Effector memory CD4-positive, alpha-beta T cell (primary cell): ENCODE measurements around the gene LAP3.

Experiments used
- DNase-seq, 3 donors: peaks; one replicate each; pipeline ENCODE4 v3.0.0-alpha.2; 2020
- H3K27ac ChIP-seq: 2 replicates; pipeline ENCODE4 v1.7.0; 2013; ENCODE audit warnings: mild to moderate bottlenecking, low read length, moderate library complexity; ENCODE audit not compliant: insufficient read depth, poor library complexity, severe bottlenecking
- H3K27me3 ChIP-seq: replicated peaks from 2 replicates; pipeline ENCODE4 v1.7.0; 2013; ENCODE audit warnings: mild to moderate bottlenecking, low read length; ENCODE audit not compliant: insufficient read depth, control insufficient read depth, poor library complexity, severe bottlenecking
- H3K36me3 ChIP-seq: 2 replicates; pipeline ENCODE4 v1.7.0; 2013; ENCODE audit warnings: mild to moderate bottlenecking, low read length, moderate library complexity; ENCODE audit not compliant: control insufficient read depth, insufficient read depth
- H3K4me1 ChIP-seq: 2 replicates; pipeline ENCODE4 v1.7.0; 2013; ENCODE audit warnings: low read length, mild to moderate bottlenecking; ENCODE audit not compliant: control insufficient read depth, insufficient read depth, poor library complexity, severe bottlenecking
- H3K4me3 ChIP-seq: 2 replicates; pipeline ENCODE4 v1.7.0; 2013; ENCODE audit warnings: low read length, low read depth, mild to moderate bottlenecking; ENCODE audit not compliant: insufficient read depth, poor library complexity, severe bottlenecking
- H3K9me3 ChIP-seq: 2 replicates; pipeline ENCODE4 v1.7.0; 2013; ENCODE audit warnings: mild to moderate bottlenecking, low read length, moderate library complexity; ENCODE audit not compliant: control insufficient read depth

The LAP3 gene

DNA sequence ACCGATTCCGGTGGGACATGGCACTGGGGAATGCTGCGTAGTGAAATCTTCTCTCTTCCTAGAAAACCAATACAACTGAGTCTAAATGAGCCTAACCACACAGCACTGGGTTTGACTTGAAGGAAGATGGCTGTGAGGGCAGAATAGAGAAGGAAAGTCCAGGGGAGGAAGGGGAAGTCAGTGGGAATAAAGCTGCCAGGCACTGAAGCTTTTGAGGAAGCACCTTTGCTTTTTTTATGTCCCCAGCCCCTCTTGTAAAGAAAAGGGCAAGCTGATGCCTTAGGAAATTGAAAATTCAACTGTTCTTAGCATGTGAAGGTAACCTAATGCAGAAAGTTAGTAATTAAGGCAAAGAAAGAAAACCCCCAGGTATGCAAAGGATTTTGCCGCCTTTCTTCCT lies 58.1 kb downstream of the LAP3 start:
- DNase-seq: no peak
- Histone ChIP-seq H3K36me3 (peaks cover 27% of the 10 kb centered on the region), H3K4me1 (peaks cover 3% of the 10 kb centered on the region), H3K27me3 (no peaks in the 10 kb centered on the region), H3K9me3 (no peaks in the 10 kb centered on the region), H3K4me3 (no peak overlapping the region), H3K27ac (no peak overlapping the region)

GRCh38 chr4:17636341-17636695 lies 59.3 kb downstream of the LAP3 start:
- Histone ChIP-seq H3K9me3 (no peaks in the 10 kb centered on the region), H3K36me3 (peaks cover 19% of the 10 kb centered on the region), H3K4me3 (no peak overlapping the region), H3K4me1 (peaks cover 3% of the 10 kb centered on the region), H3K27ac (no peak overlapping the region), H3K27me3 (no peaks in the 10 kb centered on the region)
- DNase-seq: no peak

DNA sequence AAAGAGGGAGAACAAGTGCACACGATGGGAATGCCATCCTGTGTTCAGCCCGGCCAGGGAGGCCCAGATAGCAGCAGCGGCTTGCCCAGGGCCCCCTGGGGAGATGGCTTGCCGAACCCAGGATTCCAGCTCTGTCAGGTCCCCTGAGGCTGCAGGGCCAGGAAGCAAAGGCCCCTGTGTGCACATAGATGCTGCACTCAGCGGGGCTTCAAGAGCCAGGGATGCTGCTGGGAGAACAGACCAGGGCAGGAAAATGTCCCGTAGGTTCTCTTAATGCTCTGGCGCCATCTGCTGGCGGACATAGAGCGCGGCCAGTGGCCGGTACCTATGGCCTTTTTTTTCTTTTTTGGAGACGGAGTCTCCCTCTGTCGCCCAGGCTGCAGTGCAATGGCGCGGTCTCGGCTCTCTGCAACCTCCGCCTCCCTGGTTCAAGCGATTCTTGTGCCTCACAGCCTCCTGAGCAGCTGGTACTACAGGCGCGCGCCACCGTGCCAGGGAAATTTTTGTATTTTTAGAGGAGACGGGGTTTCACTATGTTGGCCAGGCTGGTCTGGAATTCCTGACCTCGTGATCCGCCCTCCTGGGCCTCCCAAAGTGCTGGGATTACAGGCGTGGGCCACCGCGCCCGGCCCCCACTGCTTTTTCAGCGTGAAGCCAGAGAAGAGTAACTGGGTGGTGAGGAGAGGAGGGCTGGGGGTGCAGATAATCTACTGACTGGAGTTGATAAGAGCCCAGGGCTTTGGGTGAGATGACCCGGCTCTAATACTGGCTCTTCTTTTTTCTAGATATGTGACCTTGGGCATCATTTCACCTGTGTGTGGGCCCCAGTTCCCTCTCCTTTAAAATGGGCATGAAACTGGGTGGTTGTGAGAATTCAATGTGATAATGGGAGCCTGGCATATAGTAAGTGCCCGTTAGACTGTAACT lies 60.0 kb downstream of the LAP3 start:
- Histone ChIP-seq H3K9me3 (no peaks in the 10 kb centered on the region), H3K4me1 (peaks cover 3% of the 10 kb centered on the region), H3K27me3 (no peaks in the 10 kb centered on the region), H3K27ac (no peak overlapping the region), H3K36me3 (peaks cover 14% of the 10 kb centered on the region), H3K4me3 (no peak overlapping the region)
- peak; percentile 39 to 57 (median 47) for DNase-seq

DNA sequence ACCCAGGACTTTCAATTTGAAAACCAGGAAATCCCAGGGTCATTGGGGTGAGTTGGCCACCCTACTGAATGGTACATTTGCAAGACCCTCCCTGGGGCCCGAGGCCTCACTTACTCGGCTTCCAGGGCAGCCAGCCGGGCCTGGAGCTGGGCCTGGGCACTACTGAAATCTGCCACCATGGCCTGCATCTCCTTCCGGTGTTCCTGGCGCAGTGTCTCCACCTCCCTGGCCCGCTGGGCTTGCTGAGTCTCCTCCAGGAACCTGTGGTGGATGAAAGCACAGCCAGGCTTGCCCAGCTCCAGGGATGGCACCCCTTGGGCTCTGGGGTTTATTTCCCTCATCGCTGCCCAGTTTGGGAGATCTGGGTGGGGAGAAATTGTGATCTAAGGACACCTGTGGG lies 62.1 kb downstream of the LAP3 start:
- Histone ChIP-seq H3K27ac (no peak overlapping the region), H3K4me3 (no peak overlapping the region), H3K27me3 (no peaks in the 10 kb centered on the region), H3K4me1 (peaks cover 3% of the 10 kb centered on the region), H3K36me3 (no peaks in the 10 kb centered on the region), H3K9me3 (no peaks in the 10 kb centered on the region)
- DNase-seq: no peak

DNA sequence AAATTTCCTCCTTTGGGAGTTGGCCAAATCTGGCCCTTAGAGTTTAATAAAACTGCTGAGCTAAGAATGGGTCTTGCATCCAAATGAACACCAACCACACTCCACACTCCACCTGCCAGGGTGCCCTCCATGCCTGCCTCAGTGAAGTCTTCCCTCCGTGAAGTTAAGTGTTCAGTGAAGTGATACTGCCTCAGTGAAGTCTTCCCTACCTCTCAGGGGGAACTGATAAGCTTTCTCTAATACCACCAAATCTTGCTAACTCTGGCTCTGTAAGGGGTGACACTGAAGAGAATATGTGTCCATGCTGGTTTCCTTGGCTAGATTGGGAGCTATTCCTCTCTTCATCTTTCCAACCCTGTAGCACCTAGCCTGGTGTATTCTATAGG lies 65.4 kb downstream of the LAP3 start:
- H3K36me3 ChIP-seq: no peaks in the 10 kb centered on the region
- no peak overlapping the region for H3K4me3 ChIP-seq
- DNase-seq: no peak
- no peak overlapping the region for H3K27ac ChIP-seq
- no peaks in the 10 kb centered on the region for H3K27me3 ChIP-seq
- H3K9me3 ChIP-seq: no peaks in the 10 kb centered on the region
- H3K4me1 ChIP-seq: no peaks in the 10 kb centered on the region

GRCh38 chr4:17646693-17647092 lies 69.7 kb downstream of the LAP3 start:
- Histone ChIP-seq H3K27me3 (no peaks in the 10 kb centered on the region), H3K4me1 (no peaks in the 10 kb centered on the region), H3K36me3 (no peaks in the 10 kb centered on the region), H3K4me3 (no peak overlapping the region), H3K9me3 (no peaks in the 10 kb centered on the region), H3K27ac (no peak overlapping the region)
- no peak for DNase-seq

DNA sequence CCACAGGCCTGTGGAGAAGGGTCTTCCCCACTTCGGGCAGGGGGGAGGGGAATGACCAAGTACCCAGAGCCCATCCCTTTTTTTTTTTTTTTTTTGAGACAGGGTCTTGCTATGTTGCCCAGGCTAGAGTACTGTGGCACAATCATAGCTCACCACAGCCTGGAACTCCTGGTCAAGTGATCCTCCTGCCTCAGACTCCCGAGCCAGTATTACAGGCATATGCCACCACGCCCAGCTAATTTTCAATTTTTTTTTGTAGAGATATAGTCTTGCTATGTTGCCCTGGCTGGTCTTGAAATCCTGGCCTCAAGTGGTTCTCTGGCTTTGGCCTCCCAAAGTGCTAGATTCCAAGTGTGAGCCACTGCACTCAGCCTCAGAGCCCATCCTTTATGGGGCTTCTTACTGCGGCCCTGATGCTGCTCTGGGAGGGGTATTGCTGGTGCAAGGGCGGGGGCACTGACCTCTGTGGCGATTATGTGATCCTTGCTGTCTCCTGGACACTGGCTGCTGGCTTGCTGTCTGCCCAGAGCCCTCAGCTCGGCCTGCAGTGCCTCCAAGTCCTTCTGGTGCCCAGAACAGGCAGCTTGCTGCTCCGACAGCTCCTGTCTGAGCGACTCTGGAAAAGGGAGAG lies 70.3 kb downstream of the LAP3 start:
- no peaks in the 10 kb centered on the region for H3K4me1 ChIP-seq
- no peaks in the 10 kb centered on the region for H3K9me3 ChIP-seq
- no peak for DNase-seq
- no peak overlapping the region for H3K27ac ChIP-seq
- no peak overlapping the region for H3K4me3 ChIP-seq
- H3K27me3 ChIP-seq: no peaks in the 10 kb centered on the region
- no peaks in the 10 kb centered on the region for H3K36me3 ChIP-seq

- no peak overlapping the region for H3K4me3 ChIP-seq
- H3K27me3 ChIP-seq: no peaks in the 10 kb centered on the region
- no peaks in the 10 kb centered on the region for H3K4me1 ChIP-seq
- DNase-seq: no peak
- H3K36me3 ChIP-seq: no peaks in the 10 kb centered on the region
- H3K27ac ChIP-seq: no peak overlapping the region
- no peaks in the 10 kb centered on the region for H3K9me3 ChIP-seq
Observed at GRCh38 chr4:17647927-17648326, 70.9 kb downstream of the LAP3 start.

- DNase-seq: no peak
- no peaks in the 10 kb centered on the region for H3K36me3 ChIP-seq
Observed at GRCh38 chr4:17650406-17650805, 73.4 kb downstream of the LAP3 start.

DNA sequence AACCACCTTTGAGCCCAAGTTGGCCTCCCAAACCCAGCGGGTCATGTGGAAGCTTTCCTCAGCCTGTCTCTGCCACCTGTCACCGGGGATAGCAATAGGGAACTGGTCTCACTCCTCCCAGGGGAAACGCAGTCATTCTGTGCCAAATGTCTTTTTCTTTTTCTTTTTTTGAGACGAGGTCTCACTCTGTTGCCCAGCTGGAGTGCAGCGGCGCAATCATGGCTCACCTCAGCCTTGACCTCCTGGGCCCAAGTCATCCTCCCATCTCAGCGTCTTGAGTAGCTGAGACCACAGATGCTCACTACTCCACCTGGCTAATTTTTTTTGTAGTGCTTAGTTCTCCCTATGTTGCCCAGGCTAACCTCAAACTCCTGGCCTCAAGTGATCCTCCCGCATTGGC lies 77.7 kb downstream of the LAP3 start:
- no peak overlapping the region for H3K27ac ChIP-seq
- H3K4me1 ChIP-seq: no peaks in the 10 kb centered on the region
- no peaks in the 10 kb centered on the region for H3K9me3 ChIP-seq
- DNase-seq: no peak
- no peak overlapping the region for H3K4me3 ChIP-seq
- H3K36me3 ChIP-seq: no peaks in the 10 kb centered on the region
- no peaks in the 10 kb centered on the region for H3K27me3 ChIP-seq

More at GRCh38 chr4:17650406-17650805, 73.4 kb downstream of the LAP3 start:
- Histone ChIP-seq H3K9me3 (no peaks in the 10 kb centered on the region), H3K4me3 (no peak overlapping the region), H3K4me1 (no peaks in the 10 kb centered on the region), H3K27me3 (no peaks in the 10 kb centered on the region), H3K27ac (no peak overlapping the region)
